ENCODE results near the gene RDH5.

- no peak for TF ChIP-seq CTCF (IDR thresholded peaks at IDR 0.05)
- no peak for TF ChIP-seq POLR2A (IDR thresholded peaks at IDR 0.05)
Measured at GRCh38 chr12:55708695-55709233, 11.4 kb upstream of the RDH5 start.
